Measurements from ENCODE around the gene POLG2.
"Not testable (repeated sequence)": the region's sequence is repeated elsewhere in the genome, so short reads cannot be mapped to it uniquely, and the experiment has no call there.

POLG2 gene

GRCh38 chr17:64439521-64439920 is 57.3 kb downstream of the POLG2 start:
- not testable (repeated sequence) for DNase-seq

DNA sequence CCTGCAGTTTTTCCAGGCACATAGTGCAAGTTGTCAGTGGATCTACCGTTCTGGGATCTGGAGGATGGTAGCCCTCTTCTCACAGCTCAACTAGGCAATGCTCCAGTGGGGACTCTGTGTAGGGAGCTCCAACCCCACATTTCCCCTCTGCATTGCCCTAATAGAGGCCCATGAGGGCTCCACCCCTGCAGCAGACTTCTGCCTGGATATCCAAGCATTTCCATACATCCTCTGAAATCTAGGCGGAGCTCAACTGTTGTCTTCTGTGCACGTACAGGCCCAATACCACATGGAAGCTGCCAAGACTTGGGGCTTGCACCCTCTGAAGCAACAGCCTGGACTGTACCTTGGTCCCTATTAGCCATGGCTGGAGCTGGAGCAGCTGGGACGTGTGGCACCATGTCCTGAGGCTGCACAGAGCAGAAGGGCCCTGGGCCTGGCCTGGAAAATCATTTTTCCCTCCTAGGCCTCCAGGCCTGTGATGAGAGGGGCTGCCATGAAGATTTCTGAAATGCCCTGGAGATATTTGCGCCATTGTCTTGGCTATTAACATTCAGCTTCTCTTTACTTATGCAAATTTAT is 58.8 kb downstream of the POLG2 start:
- no peak for DNase-seq

GRCh38 chr17:64431534-64431933 is 65.3 kb downstream of the POLG2 start:
- no peak for DNase-seq

GRCh38 chr17:64430036-64430435 is 66.8 kb downstream of the POLG2 start:
- DNase-seq: not testable (repeated sequence)

DNA sequence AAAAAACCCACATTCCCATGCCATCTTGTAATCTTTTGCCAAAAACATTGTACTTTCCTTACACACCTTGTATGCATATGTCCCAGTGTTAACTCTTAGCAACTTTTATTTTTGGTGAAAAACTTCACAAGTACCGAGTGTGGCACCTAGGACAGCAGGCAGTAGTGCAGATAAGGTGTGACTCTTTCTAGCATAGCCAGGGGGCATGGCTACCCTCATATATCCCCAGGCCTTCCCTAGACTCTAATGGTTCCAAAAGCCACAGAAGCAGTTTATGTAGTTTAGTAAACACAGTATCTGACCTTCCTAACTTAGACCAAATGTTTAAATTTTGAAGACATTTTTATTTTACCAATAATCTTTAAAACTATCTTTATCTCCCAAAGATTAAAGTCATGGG is 68.4 kb downstream of the POLG2 start:
- DNase-seq: no peak

Measured in stimulated activated naive CD4-positive, alpha-beta T cell treated with Interleukin-2 at 50 U/mL for 16 hours (primary cell).